GM12874 (cell line): ENCODE results near the gene TNS4.

Experiments
- CTCF ChIP-seq: IDR thresholded peaks from 2 replicates; pipeline ENCODE4 v1.5.1; 2011; ENCODE audit warnings: low read depth, mild to moderate bottlenecking, control low read depth, low read length, moderate library complexity; ENCODE audit not compliant: insufficient read depth

The TNS4 gene

GRCh38 chr17:40538019-40538935, 36.9 kb upstream of the TNS4 start:
- no peak for TF ChIP-seq CTCF

GRCh38 chr17:40536295-40537171, 35.1 kb upstream of the TNS4 start:
- TF ChIP-seq CTCF, result no peak

- no peak for TF ChIP-seq CTCF
These were observed 34.5 kb upstream of the TNS4 start for GRCh38 chr17:40535924-40536294.

GRCh38 chr17:40535438-40535837, 34.0 kb upstream of the TNS4 start:
- no peak for TF ChIP-seq CTCF

GRCh38 chr17:40534371-40535189, 33.2 kb upstream of the TNS4 start:
- no peak for TF ChIP-seq CTCF

- TF ChIP-seq CTCF, result no peak
These were observed 32.5 kb upstream of the TNS4 start for GRCh38 chr17:40533896-40534295.
